Esophagus squamous epithelium (tissue), 5 donors: Measurements from ENCODE around the gene MYOD1. TPM values are rescaled to one million over a fixed set of nuclear protein-coding genes. Genes with fewer than 3 reads are reported as not detected.

Source experiments
- DNase-seq: peaks from one replicate; lab custom pipeline; 2025; lab: John Stamatoyannopoulos, UW
- H3K27ac ChIP-seq, 4 donors: fragments of 200-600 bp; sonication (generic); one replicate each; pipeline ENCODE4 v1.5.1; 2016 to 2019; ENCODE audit warnings: mild to moderate bottlenecking in 1 of 4
- H3K27me3 ChIP-seq, 4 donors: fragments of 200-600 bp; sonication (generic); 1 replicate in 3 of 4; 2 replicates in 1 of 4; pipeline versions ENCODE4 v1.5.1 to v1.6.0; 2017 to 2021; ENCODE audit warnings: antibody characterized with exemption in 1 of 4
- H3K36me3 ChIP-seq, 3 donors: fragments of 200-600 bp; sonication (generic); one replicate each; pipeline ENCODE4 v1.5.1; 2016 to 2019
- H3K4me1 ChIP-seq, 3 donors: fragments of 200-600 bp; sonication (generic); one replicate each; pipeline ENCODE4 v1.5.1; 2017 to 2019
- H3K4me3 ChIP-seq, 4 donors: fragments of 200-600 bp; sonication (generic); 1 replicate in 3 of 4; 2 replicates in 1 of 4; pipeline ENCODE4 v1.5.1; 2016 to 2019; ENCODE audit warnings: mild to moderate bottlenecking in 2 of 4, moderate library complexity in 1 of 4
- H3K9me3 ChIP-seq, 3 donors: fragments of 200-600 bp; sonication (generic); one replicate each; pipeline ENCODE4 v1.5.1; 2016 to 2019
- POLR2A ChIP-seq, 4 donors: fragments of 450-650 bp; IDR thresholded peaks; one replicate each; pipeline ENCODE4 v1.6.1; 2017; ENCODE audit warnings: antibody characterized with exemption in 4 of 4, mild to moderate bottlenecking in 4 of 4, moderate library complexity in 3 of 4
- WGBS, 2 donors: methylation state at CpG; one replicate each; pipeline ENCODE4 v1.1.5; 2018; 5-methylcytosine and 5-hydroxymethylcytosine counted together
- intact Hi-C: fragments of 100-400 bp; cut with DNase I; formaldehyde crosslinking; loops from one replicate; pipeline ENCODE4 v1.15.0; 2022
- total RNA-seq, 4 donors: library from RNA; depleted of rRNA; stranded (reverse); fragments of >200 nt; gene quantifications; one replicate each; pipeline ENCODE4 v1.1.0, GENCODE V29; 2016
- TF ChIP-seq, protein P1 (sequence below), 6 experiments: fragments of 450-650 bp in 4 of 6; fragments of 200-600 bp in 2 of 6; sonication (generic) in 2 of 6; IDR thresholded peaks; one replicate each; pipeline ENCODE4 v1.5.1; 2016 to 2019; ENCODE audit warnings: antibody characterized with exemption in 6 of 6, mild to moderate bottlenecking in 4 of 6, moderate library complexity in 4 of 6
- donor health status: DM: yes; HTN: yes; CAD: no.

MYOD1 gene
- total RNA-seq, 4 donors from 2014 or later = not detected

GRCh38 chr11:17722000-17722643, 2.8 kb downstream of the MYOD1 start:
- Histone ChIP-seq H3K9me3 (no peaks in the 10 kb centered on the region), H3K27ac (no peak overlapping the region), H3K36me3 (no peaks in the 10 kb centered on the region), H3K4me1 (peaks cover 4 to 37% (median 8%) of the 10 kb centered on the region in 3 donors), H3K4me3 (no peak overlapping the region), H3K27me3 (peaks cover 20 to 87% (median 23%) of the 10 kb centered on the region in 4 donors)
- no peak for DNase-seq
- intact Hi-C loops = loop anchor here (10.0 kb wide), 1 partner anchor 117 kb away; no protein-coding TSS in a partner anchor
- TF ChIP-seq POLR2A (IDR thresholded peaks at IDR 0.05) = no peak
- TF ChIP-seq, protein P1, sequence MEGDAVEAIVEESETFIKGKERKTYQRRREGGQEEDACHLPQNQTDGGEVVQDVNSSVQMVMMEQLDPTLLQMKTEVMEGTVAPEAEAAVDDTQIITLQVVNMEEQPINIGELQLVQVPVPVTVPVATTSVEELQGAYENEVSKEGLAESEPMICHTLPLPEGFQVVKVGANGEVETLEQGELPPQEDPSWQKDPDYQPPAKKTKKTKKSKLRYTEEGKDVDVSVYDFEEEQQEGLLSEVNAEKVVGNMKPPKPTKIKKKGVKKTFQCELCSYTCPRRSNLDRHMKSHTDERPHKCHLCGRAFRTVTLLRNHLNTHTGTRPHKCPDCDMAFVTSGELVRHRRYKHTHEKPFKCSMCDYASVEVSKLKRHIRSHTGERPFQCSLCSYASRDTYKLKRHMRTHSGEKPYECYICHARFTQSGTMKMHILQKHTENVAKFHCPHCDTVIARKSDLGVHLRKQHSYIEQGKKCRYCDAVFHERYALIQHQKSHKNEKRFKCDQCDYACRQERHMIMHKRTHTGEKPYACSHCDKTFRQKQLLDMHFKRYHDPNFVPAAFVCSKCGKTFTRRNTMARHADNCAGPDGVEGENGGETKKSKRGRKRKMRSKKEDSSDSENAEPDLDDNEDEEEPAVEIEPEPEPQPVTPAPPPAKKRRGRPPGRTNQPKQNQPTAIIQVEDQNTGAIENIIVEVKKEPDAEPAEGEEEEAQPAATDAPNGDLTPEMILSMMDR (IDR thresholded peaks at IDR 0.05) = peak in 3 of 6 experiments; percentile 3 to 54 (median 14)
- WGBS, 2 donors = 17 to 18% methylated on average over 25 of the region's 25 CpGs

DNA sequence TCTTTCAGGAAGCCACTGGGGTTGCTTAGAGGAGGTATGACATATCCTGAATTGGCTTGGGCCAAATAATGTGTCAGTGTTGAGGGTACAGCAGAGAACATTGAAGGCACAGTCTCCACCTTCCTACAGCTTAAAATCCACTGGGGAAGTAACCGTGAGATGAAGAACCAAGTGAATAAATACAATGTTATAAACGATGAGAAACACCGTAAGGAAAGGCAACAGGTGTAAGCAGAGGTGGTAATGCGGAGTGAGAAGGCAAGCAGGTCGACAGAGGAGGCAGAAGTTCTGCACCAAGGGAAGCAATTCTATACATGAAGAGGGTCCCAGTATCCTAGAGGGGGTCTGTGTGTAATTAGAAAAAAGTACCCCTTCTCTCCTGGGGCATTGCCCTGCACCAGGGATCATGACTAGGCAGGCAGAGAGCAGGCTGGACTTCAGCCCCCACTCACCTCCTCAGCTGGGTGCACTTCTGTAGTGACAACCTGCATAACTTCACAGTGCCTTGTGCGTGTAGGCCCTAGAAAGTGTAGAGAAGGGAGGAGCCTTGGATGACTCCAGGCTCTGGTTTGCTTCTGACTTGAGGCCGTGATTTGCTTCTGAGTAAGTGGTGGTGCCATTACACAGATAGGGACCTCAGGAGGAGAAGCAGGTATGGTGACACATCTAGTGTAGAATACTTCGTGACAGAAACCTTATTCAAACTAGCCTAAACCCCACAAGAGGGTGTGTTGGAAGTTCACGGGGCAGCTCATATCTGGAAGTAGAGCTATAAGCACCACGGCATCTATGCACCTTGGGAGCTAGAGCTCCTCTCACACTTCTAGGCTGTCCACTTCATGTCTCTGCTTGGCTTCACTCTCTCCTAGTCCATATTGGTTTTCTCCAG, 4.9 kb downstream of the MYOD1 start:
- no peak overlapping the region for H3K27ac ChIP-seq
- no peak for TF ChIP-seq POLR2A (IDR thresholded peaks at IDR 0.05)
- TF ChIP-seq, protein P1 (IDR thresholded peaks at IDR 0.05) = no peak
- no peaks in the 10 kb centered on the region for H3K9me3 ChIP-seq
- intact Hi-C loops = loop anchor here (10.0 kb wide), 1 partner anchor 119 kb away; no protein-coding TSS in a partner anchor
- DNase-seq = no peak
- H3K4me1 ChIP-seq = peaks cover 3 to 29% (median 8%) of the 10 kb centered on the region in 3 donors
- WGBS, 2 donors = 70 to 78% methylated on average over 10 of the region's 10 CpGs
- no peaks in the 10 kb centered on the region for H3K36me3 ChIP-seq
- peaks cover 20 to 75% (median 23%) of the 10 kb centered on the region in 4 donors for H3K27me3 ChIP-seq
- H3K4me3 ChIP-seq = no peak overlapping the region

DNA sequence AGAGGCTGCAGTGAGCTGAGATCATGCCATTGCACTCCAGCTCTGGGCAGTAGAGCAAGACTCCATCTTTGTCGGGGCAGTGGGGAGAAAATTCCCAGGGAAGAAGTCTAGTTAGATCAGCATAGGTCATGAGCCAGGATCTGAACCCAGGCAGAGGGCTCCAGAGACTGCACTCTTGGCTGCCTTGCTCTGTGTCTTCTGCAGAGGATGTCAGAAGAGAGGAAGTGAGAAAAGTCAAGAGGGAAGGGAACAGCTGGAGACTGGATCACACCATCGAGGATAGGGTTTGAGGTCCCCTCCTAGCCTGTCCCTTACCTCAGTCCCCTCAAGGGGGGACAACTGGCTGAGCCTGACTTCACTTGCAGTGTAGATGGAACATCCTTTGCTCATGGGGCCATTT, 5.8 kb downstream of the MYOD1 start:
- Histone ChIP-seq H3K4me1 (peaks cover 0 to 20% (median 8%) of the 10 kb centered on the region in 3 donors), H3K4me3 (no peak overlapping the region), H3K36me3 (no peaks in the 10 kb centered on the region), H3K27me3 (peaks cover 15 to 73% (median 17%) of the 10 kb centered on the region in 4 donors), H3K9me3 (no peaks in the 10 kb centered on the region), H3K27ac (no peak overlapping the region)
- WGBS, 2 donors = 40 to 54% methylated on average over 2 of the region's 2 CpGs
- DNase-seq = no peak
- intact Hi-C loops = loop anchor here (10.0 kb wide), 1 partner anchor 120 kb away; no protein-coding TSS in a partner anchor
- no peak for TF ChIP-seq POLR2A (IDR thresholded peaks at IDR 0.05)
- TF ChIP-seq, protein P1 (IDR thresholded peaks at IDR 0.05) = no peak

DNA sequence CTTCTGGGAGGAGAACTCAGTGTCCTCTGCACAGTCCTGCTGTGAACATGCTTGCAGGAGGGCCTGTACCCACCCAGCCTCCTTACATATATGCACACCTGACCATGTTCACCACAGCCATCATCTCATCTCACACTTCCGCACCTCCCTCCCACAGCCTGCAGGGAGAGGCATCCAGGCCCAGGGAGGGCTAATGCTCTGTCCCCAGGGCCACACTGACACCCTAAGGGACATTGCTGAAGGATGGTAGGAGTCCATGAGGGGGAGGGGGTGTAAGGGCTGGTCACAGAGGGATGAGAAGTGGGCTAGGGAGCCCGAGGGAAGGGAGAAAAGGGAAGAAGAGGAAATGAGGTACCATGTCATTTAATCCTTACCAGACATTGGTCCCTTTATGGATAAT, 10.8 kb downstream of the MYOD1 start:
- no peak overlapping the region for H3K4me3 ChIP-seq
- H3K27me3 ChIP-seq = peaks cover 0 to 66% (median 0%) of the 10 kb centered on the region in 4 donors
- peaks cover 6 to 20% (median 10%) of the 10 kb centered on the region in 3 donors for H3K4me1 ChIP-seq
- 20 to 25% methylated on average over 1 of the region's 2 CpGs for WGBS, 2 donors
- no peak overlapping the region for H3K27ac ChIP-seq
- intact Hi-C loops = loop anchor here (5.0 kb wide), 1 partner anchor 247 kb away; no protein-coding TSS in a partner anchor
- H3K9me3 ChIP-seq = no peaks in the 10 kb centered on the region
- no peak for DNase-seq
- no peaks in the 10 kb centered on the region for H3K36me3 ChIP-seq
- TF ChIP-seq POLR2A (IDR thresholded peaks at IDR 0.05) = no peak
- TF ChIP-seq, protein P1 (IDR thresholded peaks at IDR 0.05) = no peak
